ENCODE measurements around the gene KLHDC7A. TPM values are rescaled to one million over a fixed set of nuclear protein-coding genes. Genes with fewer than 3 reads are reported as not detected.

The KLHDC7A gene
- total RNA-seq, 1 donor from 2014 or later, result 1.2 TPM

DNA sequence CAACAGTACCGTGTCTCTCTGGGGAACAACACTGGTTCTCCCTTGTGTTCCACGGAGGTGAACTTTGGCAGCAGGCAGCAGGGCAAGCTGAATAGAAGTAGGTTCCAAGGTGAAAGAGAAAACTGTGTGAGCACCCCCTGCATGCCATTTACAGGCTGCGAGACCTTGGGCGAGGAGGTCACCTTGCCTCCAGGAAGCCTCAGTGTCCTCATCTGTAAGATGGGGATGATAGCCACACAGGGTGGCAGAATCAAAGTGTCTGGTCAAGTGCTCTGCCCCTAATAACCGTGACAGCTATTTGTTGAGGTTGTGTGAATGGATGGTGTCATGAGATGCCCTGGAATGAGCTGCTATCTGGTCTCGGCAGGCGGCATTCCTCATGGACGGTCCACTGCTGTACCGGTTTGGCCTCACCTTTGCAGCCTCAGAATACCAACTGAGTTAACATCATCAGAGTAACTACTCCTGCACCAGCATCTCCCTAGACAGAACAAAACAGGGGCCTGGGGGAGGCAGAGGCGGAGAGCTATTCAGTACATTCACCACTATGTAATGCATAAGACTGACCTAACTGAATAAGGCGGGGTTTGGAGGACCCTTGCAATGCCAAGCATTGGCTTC lies 7.4 kb upstream of the KLHDC7A start:
- no peak for DNase-seq (ENCODE audit: low spot score)

DNA sequence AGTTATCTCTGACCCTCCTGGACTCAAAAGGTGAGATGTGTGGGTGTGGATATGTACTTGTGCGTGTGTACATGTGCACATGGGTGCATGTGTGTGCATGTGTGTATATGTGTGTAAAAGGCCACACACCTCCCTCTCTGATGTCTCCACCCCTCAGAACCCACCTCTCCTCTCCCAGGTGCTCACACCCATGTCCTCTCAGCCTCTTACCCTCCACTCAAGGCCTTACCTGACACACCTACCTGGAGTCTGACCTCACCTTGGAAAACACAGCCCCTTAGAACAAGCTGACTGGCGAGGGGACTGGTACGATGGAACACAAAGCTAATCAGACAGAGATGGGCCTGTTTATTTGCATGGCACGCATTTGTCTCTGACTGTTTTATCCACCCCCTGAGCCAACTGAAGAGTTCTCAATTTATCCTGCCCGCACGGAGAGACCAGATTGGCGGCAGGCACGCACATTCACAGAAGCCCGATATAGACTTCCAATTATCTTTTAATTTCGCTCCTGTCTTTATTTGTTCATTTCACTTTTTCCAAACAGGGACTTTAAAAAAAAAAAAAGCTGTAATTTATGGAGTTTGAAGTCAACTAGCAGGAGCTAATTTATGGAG lies 6.1 kb upstream of the KLHDC7A start:
- no peak for DNase-seq (ENCODE audit: low spot score)

DNA sequence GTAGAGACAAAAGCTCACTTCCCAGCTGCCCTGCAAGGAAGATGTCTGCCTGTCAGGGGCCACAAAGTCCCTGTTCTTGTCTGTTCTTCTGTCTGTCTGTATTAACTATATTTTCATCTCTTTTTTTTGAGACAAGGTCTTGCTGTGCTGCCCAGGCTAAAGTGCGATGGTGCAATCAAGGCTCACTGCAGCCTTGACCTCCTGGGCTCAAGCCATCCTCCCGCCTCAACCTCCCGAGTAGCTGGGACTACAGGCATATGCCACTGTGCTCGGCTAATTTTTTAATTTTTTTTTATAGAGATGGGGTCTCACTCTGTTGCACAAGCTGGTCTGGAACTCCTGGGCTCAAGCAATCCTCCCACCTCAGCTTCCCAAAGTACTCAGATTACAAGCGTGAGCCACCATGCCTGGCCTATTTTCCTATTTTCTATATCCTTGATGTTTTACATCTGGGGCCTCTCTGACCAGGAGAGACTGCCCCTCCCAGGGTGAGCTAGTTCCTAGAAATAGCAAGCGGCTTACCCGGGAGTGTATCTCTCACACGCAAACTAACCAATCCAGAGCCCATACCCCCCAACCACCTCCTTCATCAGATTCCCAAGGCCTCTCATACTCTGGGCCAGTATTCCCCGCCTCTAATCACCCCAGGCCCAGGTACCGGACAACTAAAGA lies 5.4 kb upstream of the KLHDC7A start:
- DNase-seq (ENCODE audit: low spot score), result peak; percentile 77

DNA sequence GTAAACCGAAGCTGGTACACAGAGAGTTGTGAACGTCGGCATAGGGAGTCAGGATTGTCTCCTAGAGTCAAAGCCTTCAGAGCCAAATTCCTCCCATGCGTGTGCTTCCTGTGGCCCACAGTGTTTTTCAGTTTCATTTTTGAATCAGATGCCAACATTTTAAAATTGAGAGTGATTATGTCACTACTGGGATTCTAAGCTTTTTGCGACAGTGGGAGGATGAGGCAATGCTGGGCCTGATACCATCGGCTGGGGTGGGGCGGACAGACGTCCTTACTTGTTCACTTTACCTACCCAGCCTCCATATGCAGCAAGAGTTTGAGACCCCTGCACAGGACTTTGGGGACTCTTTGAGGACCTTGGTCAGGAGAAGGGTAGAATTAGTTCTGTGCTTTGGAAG lies 1.3 kb upstream of the KLHDC7A start:
- no peak for DNase-seq (ENCODE audit: low spot score)

DNA sequence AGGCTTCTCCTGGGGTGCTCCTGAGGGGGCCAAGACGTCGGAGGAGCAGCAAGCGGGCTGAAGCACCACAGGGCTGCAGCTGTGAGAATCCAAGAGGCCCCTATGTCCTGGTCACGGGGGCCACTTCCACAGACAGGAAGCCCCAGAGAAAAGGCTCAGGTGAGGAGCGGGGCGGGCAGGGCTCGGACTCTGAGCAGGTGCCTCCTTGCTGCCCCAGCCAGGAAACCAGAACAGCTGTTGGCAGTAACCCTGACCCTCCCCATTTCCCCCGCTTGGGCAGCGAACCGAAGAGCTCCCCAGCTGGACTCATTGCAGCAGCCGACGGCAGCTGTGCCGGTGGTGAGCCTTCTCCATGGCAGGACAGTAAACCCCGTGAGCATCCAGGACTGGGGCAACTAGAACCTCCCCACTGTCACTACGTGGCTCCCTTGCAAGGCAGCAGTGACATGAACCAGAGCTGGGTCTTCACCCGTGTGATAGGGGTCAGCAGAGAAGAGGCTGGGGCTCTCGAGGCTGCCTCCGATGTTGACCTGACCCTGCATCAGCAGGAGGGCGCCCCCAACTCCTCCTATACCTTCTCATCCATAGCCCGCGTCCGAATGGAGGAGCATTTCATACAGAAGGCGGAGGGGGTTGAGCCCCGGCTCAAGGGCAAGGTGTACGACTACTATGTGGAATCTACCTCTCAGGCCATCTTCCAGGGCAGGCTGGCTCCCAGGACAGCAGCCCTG lies 625 bp downstream of the KLHDC7A start:
- no peak for DNase-seq (ENCODE audit: low spot score)

DNA sequence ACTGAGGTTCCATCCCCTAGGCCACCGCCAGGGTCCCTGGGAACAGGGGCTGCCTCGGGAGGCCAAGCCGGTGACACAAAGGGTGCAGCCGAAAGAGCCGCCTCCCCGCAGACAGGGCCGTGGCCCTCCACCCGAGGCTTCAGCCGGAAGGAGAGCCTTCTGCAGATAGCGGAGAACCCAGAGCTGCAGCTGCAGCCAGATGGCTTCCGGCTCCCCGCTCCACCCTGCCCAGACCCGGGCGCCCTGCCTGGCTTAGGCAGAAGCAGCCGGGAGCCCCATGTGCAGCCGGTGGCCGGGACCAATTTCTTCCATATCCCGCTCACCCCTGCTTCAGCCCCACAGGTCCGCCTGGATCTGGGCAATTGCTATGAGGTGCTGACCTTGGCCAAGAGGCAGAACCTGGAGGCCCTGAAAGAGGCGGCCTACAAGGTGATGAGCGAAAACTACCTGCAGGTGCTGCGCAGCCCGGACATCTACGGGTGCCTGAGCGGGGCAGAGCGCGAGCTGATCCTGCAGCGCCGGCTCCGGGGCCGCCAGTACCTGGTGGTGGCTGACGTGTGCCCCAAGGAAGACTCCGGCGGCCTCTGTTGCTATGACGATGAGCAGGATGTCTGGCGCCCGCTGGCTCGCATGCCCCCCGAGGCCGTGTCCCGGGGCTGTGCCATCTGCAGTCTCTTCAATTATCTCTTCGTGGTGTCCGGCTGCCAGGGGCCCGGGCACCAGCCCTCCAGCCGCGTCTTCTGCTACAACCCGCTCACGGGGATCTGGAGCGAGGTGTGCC lies 1.4 kb downstream of the KLHDC7A start:
- no peak for DNase-seq (ENCODE audit: low spot score)

DNA sequence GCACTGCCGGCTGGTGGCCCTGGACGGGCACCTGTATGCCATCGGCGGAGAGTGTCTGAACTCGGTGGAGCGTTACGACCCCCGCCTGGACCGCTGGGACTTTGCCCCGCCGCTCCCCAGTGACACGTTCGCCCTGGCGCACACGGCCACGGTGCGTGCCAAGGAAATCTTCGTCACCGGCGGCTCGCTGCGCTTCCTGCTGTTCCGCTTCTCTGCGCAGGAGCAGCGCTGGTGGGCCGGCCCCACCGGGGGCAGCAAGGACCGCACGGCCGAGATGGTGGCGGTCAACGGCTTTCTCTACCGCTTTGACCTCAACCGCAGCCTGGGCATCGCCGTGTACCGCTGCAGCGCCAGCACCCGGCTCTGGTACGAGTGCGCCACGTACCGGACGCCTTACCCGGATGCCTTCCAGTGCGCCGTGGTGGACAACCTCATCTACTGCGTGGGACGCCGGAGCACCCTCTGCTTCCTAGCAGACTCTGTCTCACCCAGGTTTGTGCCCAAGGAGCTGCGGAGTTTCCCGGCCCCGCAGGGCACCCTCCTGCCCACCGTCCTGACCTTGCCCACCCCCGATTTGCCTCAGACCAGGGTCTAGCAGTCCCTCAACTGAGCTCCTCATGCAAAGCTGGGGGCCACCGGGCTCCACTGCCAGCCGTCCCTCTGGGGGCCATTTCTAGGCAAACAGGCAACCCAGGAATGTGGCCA lies 2.1 kb downstream of the KLHDC7A start:
- DNase-seq (ENCODE audit: low spot score), result no peak

DNA sequence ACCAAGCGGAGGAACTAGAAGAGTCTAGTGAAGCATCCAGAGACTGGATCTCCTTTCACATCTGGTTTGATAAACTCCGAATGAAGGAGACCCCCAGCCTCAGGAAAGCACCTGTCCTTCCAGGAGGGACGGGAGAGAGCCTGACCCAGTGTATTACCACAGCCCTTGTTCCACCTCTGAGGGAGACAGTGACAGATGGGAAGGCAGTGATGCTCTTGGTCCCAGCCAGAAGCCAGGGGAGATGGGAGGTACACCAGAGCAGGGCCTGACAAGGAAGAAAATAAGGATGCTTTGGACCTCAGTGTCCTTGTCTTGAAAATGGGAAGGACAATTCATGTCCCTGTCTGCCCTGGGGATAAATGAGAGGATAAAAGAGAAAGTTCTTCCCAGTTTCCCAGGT lies 3.5 kb downstream of the KLHDC7A start:
- no peak for DNase-seq (ENCODE audit: low spot score)

DNA sequence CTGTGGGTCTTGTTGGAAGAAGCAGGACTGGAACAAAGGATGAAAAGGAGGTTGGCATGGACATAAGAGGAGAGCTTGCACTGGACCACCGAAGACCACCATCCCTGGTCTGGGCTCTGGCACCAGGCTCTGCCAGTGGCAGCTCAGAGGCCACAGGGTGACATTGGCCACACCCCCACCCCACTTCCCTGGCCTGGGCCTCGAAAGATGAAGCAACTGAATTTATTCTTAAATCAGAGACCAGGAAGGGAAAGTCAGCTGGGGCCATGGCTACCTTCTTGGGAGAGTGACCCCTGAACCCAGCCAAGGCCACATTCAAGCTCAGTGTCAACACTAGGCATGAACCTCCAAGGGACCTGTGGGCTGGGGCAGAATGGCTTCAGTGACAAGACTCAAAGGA lies 4.0 kb downstream of the KLHDC7A start:
- DNase-seq (ENCODE audit: low spot score), result no peak

DNA sequence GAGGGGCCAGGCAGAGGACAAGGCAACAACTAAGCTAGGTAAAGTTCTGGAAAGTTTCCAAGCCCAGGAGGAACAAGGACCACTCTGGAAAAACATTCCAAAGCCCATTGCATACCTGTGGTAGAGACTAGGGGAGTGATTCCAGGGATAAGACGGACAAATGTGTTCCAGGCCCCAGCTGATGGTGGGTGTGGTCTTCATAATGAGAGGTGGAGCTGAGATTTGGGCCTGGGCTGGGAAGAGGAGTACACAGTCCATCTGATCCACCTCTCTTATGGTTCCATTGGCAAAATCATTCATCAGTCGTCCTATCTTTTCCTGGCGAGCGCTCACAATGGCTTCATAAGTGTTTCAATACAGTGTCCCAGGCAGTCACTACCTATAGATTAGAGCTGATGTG lies 4.5 kb downstream of the KLHDC7A start:
- DNase-seq (ENCODE audit: low spot score), result no peak

DNA sequence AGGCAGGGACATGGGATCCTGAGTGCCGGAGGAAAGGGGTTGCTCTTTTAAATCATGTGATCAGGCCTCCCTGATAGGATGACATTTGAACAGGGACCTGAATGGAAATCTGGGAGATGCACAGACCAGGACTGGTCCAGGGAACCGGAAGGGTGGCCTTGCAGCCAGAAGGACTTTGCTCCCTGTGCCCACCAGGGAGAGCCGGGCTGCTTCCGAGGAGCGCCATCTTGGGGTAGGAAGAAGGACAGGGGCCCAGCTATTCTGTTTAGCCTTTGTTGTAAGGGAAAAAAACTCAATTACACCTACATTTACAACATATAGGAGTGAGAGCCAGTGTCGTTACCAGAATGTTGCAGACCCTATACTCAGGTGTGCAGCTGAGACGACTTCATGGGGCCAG lies 5.5 kb downstream of the KLHDC7A start:
- no peak for DNase-seq (ENCODE audit: low spot score)

DNA sequence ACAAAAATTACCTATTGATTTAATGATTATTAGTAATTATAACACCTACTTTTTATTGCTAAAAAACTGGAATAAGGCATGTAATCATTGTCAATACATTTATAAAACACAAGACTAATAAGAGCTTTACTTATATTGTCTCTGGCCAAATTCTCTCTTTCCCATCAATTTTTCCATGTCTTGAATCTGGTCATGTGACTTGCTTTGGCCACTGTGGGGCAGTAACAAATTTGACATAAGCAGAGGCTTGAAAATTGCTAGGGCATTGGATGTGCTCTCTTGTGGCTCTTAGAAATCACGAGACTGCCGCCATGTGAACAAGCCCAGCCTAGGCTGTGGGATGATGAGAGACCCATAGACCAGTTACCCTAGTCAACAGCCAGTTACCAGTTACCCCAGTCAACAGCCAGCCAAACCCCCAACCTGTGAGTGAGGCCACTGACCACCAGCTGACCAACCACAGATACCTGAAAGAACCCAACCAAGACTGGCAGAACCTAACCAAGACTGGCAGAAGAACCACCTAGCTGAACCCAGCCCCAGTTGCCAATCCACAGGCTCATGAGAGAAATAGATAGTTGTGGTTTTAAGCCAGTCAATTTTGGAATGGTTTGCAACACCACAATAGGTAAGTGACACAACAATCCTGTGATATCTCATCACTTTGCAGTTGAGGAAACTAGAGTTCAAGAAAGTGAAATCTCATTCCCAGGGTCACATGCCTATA lies 8.8 kb downstream of the KLHDC7A start:
- DNase-seq (ENCODE audit: low spot score), result no peak

DNA sequence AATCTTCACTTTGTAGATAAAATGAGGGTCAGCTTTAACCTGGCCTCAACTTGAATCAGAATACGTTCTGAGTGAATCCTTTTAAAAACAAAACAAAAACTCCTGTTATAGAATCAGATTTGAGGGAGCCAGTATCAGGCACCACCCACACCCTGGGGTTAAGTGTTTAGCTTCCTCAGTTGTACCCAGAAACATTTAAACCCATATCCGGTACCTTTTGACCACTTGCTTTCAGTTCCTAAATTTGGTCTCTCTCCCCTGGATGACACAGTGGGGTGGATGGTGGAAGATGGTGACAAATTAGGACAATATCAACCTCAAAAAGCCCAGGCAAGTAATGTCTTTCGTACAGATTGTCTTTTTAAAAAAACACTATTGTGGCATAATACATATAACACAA lies 10.4 kb downstream of the KLHDC7A start:
- DNase-seq (ENCODE audit: low spot score), result no peak

DNA sequence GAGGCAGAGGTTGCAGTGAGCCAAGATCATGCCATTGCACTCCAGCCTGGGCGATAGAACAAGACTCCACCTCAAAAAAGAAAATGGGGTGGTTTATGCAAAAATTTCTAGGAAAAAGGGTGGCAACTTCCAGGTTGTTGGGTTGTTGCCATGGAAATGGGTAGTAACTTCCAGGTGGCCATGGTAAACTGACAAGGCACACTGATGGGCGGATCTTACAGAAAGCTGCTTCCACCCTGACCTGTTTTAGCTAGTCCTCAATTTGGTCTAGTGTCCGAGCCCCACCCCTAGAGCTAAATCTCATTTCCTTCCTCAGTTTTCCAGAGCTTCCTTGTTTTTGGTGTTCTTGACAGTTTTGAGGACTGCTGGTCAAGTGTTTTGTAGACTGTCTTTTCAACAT lies 13.6 kb downstream of the KLHDC7A start:
- DNase-seq (ENCODE audit: low spot score), result no peak

DNA sequence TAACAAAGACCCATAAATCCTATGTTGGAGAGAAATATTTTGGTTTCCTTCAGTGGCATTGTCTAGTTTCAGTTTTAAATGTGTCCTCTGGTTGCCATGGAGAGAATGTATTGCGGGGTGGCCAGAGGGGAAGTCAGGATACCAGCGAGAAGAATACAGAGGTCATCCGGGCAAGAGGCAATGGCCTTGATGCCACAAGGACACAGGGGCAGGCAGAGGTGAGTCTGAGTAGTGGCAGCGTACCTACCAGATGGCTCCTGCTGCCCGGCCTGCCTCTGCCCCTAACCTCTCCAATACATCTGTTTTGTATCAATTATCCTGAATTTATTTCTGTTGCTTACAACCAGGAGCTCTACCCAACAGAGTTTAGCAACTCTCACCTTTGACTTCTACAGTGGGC lies 14.9 kb downstream of the KLHDC7A start:
- DNase-seq (ENCODE audit: low spot score), result no peak

DNA sequence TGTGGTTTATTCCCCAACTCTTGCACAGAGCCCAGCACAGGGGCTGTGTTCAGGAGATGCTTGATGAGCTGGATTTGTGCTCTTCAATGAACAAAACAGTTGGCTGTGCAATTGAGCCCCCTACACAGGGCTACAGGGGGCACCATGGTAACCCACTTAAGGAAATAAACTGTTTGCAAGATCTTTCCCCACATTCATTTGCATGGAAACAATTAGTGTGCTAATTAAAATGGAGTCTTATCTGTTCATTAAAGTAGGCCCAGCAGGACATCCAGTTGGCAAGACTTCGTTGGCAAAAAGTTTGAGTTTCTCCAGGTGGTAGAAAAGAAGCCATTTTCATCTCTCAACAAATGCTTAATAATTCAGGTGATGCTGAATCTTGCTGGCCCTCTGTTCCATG lies 15.3 kb downstream of the KLHDC7A start:
- DNase-seq (ENCODE audit: low spot score), result no peak

DNA sequence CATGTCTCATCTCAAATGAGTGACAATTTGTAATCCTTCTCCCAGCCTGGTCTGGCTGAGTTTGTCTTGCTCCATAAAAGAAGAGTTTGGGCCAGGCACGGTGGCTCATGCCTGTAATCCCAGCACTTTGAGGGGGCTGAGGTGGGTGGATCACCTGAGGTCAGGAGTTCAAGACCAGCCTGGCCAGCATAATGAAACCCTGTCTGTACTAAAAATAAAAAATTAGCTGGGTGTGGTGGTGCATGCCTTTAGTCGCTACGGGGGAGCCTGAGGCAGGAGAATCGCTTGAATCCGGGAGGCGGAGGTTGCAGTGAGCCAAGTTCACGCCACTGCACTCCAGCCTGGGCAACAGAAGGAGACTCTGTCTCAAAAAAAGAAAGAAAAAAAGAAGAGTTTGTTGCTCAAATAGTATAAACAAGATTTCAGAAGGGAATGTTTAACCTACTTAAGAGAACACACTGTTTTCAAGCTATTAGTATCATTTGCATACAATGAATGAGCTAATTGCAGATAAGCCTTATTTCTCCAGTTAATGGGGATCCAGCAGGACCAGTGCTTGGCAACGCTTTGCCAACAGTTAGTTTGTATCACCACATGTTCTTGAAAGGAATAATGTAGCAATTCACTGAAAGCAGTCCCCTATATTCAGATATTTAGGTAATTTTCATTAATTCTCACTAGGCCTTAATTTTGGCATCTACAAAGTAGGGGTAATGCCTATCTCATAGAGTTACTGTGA lies 15.9 kb downstream of the KLHDC7A start:
- no peak for DNase-seq (ENCODE audit: low spot score)

DNA sequence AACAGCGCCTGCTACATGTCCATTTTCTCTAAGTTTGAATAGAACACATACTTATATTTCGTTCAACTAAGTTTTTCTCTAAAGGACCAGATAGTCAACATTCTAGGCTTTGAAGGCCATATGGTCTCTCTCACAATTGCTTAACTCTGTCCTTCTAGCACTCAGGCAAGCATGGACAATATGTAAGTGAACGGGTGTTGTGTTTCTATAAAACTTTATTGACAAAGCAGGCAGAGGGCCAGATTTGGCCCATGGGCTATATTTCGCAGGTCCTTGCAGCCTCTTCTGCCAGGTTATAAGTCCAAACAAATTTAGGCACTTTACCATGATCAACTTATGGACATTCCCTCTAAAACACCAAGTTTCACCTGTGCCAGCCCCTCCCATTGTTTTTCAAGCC lies 21.1 kb downstream of the KLHDC7A start:
- DNase-seq (ENCODE audit: low spot score), result no peak

DNA sequence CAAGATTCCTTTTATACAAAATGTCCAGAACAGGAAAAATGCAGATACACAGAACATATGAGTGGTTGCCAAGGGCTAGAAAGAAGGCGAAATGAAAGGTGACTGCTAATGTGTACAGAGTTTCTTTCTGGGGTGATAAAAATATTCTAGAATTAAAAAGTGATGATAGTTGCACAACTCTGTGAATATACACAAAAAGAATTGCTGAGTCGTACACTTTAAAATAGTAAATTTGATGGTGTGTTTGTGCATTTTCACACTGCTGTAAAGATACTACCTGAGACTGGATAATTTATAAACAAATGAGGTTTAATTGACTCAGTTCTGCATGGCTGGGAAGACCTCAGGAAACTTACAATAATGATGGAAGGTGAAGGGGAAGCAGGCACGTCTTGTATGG lies 23.9 kb downstream of the KLHDC7A start:
- DNase-seq (ENCODE audit: low spot score), result no peak

DNA sequence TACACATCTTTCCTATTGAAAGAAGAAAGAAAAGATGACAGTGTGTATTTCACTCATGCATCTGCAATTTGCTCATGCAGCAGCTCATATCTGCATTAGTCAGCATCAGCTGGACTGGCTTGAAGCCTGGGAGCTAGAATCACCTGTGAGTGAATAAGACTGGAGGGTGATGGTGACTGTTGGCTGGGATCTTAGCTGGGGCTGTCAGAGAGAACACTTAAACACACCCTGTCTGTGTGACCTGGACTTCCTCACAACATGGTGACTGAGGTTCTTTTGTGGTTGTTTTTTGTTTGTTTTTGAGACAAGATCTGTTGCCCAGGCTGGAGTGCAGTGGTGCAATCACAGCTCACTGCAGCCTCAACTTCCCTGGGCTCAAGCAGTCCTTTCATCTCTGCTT lies 24.9 kb downstream of the KLHDC7A start:
- no peak for DNase-seq (ENCODE audit: low spot score)
